TTC549 (cell line): ENCODE results near the gene IL36B.

ENCODE experiments used
- FAIRE-seq: peaks from 2 replicates; lab custom pipeline; 2012; peaks lifted over from hg19 to GRCh38; lab: Jason Lieb, UNC

IL36B gene

DNA sequence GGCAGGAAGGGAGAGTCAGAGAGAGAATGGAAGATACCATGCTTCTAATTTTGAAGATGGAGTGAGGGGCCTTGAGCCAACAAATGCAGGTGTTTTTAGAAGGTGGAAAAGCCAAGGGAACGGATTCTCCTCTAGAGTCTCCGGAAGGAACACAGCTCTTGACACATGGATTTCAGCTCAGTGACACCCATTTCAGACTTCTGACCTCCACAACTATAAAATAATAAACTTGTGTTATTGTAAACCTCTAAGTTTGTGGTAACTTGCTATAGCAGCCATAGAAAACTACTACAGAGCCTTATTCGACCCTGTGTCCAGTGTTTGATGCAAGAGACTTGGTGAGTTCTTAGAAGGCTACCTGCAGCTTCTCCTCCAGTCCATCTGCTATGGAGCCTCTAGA, 22.9 kb upstream of the IL36B start:
- FAIRE-seq, result no peak

DNA sequence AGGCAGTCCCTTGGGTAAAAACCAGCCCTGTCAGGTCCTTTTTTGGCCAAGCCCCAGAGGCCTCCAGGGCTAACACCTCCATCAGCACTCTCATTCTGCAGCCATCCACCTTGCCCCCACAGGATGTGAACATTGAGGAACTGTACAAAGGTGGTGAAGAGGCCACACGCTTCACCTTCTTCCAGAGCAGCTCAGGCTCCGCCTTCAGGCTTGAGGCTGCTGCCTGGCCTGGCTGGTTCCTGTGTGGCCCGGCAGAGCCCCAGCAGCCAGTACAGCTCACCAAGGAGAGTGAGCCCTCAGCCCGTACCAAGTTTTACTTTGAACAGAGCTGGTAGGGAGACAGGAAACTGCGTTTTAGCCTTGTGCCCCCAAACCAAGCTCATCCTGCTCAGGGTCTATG, 22.4 kb upstream of the IL36B start:
- FAIRE-seq, result no peak

DNA sequence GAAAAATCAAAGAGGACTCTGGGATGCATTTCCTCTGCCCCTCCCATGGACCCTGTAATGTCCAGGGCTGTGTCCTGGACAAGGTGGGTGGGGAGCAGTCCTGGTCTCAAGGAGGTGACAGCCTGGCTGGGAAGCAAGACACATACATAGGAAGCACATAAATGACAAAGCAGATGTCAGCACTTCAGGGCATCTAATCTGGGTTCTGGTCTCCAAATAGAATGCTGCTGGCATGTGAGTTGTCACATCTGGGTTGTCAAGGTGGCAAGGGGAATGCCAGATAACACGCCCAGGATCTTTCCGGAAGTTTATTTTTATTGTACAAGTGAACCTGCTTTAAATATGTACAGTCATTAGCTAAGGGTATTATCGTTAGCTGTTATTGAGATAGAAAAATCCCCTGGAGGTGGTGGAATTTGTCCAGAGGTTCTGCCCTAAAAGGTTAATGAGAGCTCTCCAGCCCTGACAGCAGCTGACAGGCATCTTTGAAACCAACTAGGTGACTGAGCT, 20.7 kb upstream of the IL36B start:
- no peak for FAIRE-seq

DNA sequence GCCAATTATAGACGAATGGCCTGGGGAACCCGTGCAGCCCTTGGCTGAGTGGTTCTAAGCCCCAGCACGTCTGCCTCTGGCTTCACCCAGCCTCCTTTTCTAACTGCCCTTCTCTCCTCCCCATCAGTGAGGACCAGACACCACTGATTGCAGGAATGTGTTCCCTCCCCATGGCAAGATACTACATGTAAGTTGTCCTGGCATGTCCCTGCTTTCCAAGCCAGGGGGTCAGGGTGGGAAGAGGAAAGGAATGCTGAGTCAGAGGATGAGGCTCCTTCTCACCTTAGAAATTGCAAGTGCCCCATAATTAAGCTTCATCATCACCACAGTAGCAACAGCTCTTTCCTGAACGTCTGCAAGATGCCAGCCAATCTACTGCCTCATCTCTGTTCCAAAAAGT, 19.9 kb upstream of the IL36B start:
- no peak for FAIRE-seq

DNA sequence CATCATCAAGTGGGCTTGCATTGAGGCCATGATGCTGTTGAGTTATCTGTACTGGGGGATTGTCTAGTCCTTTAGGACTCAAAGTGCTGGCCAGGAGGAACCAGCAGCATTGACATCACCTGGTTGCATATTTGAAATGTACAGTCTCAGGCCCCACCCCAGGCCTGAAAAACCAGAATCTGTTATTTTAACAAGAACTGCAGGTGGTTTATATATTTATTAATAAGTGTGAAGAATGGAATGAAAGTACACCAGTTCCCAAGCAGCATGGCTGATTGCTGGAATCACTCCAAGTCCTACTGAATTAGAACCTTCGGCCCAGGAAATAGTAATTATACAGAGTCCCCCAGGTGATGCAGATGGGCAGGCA, 17.9 kb upstream of the IL36B start:
- FAIRE-seq, result no peak

DNA sequence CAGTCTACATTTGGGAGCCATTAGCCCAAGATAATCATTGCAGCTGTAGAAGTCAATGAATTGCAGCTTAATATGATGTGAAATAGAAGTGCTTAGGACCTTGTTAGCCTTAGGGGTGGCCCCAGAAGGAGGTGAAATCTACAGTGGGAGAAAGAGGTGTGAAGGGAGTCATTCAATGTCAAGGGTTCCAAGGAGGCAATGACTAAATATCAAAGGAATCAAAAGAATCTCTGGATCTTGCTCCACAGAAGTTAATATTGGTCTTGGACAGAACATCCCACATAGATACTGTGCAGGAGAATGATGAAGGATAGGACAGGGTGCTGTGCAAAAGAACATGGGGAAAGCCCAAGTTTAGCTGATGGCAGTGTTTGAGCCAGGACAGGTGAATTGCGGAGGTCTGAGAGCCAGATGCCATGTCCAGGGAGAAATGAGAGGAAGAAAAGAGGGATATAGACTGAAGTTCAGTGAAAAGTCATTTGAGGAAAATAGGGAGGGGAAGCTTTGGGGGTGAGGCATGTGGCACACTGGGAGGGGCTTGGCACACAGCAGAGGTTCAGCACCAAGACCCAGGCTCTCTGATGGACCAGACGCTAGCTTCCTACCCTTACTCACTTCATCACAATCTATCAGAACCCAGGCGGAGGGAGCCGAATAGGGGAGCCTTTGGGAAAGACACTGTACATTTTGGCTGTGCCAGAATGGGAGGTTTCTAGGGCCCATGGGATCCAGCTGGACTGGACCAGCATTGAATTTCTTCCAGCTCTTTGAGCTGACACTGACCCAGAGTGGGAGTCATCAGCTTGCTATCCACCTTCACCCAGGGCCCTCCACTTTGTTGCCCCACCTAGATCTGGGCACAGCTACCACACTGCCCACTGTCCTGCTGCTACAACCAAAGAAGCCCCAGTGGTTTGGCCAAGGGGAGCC, 17.3 kb upstream of the IL36B start:
- FAIRE-seq, result no peak

DNA sequence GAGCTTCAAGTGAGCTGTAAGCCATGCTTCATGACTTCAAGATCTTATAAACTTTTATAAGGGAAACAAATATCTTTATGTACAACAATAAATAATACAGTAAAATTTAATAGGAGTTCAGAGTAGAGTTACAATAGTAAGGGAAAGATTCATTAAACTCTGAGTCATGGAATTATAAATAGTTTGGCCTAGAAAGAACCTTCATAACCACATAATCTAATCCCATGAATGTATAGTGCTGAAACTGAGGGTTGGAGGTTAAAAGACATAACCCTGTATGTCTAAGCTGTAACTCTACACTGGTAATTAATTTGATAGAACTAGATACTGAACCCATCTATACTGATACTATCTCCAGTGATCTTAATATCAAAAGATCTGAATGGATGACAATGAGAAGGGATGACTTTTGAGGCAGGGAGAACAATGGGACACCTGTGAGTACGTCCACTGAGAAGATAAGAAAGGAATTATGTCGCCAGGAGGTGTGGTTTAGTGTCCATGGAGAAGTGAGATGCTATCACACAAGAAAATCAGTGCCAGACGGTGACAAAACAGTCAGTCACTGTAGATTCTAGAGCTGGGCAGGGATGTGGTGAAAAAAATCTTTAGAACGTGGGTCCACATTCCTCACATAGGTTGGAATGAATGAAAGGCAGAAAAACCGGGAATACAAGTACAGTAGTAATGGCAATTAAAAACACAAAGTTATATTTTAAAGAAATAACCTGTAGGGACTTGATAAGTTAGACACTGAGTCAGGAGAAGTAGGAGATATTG, 16.2 kb upstream of the IL36B start:
- no peak for FAIRE-seq

DNA sequence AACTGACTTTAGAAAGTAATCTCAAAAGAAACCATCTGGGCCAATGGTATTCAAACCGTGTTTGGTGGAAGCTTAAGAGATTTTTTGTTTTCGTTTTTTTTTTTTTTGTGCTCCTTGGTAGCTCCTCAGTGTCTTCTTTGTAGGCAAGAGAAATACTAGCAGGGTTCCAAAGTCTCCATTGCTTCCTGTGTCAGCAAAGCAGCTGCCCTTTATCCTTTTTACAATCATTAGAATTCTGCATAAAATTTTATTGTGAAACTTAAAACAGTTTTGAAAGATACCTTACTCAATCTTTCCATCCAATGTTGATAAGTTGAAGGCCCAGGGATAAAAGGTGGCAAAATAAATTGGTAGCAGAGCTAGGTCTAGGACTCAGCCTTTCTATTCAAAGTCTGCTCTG, 15.6 kb upstream of the IL36B start:
- no peak for FAIRE-seq

DNA sequence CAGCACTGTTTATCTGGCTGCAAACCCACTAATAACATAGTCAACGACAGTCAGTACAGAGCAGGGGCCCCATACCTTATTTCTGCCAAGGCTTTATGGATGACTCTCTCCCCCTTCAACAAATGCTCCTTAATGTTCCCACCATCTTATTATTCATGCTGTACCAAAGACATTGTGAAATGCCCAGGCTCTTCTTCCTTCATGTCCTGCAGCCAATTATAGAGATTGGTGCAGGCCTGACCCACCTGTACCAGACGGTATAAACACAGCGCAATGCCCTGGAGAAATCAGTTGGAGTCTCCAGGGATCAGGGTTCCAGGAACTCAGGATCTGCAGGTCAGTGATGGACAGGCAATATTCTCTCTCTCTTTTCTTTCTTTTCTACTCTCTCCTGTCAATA, 15.0 kb upstream of the IL36B start, which contains the start of gene IL1F10:
Gene IL1F10, plus strand, starts transcription at position 290 of the 400 bp plus-strand sequence. CDS start 4,769 bp downstream, outside the sequence.
- FAIRE-seq, result no peak

DNA sequence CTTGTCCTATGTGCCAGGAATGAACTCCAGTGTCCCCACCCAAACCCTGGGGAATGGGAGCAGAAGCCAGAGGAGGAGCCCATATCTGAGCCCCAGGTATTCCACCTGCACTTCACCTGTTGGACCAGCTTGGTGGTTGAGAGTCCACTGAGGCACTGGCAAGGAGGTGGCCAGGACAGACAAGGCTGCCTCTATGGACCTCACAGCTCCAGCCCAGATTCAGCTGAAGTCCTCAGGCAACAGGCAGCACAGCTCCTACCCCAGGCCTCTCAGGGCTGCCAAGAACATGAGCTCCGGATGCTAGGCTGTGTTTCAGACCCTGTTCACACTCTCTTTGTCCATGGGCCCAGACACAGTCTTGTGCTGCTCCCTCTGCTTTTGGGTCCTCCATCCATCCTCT, 12.2 kb upstream of the IL36B start:
- no peak for FAIRE-seq

DNA sequence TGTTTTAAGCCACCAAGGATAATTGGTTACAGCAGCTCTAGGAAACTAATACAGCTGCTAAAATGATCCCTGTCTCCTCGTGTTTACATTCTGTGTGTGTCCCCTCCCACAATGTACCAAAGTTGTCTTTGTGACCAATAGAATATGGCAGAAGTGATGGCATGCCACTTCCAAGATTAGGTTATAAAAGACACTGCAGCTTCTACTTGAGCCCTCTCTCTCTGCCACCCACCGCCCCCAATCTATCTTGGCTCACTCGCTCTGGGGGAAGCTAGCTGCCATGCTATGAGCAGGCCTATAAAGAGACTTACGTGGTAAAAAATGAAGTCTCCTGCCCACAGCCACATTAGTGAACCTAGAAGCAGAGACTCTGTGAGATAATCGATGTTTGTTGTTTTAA, 11.6 kb upstream of the IL36B start:
- no peak for FAIRE-seq

DNA sequence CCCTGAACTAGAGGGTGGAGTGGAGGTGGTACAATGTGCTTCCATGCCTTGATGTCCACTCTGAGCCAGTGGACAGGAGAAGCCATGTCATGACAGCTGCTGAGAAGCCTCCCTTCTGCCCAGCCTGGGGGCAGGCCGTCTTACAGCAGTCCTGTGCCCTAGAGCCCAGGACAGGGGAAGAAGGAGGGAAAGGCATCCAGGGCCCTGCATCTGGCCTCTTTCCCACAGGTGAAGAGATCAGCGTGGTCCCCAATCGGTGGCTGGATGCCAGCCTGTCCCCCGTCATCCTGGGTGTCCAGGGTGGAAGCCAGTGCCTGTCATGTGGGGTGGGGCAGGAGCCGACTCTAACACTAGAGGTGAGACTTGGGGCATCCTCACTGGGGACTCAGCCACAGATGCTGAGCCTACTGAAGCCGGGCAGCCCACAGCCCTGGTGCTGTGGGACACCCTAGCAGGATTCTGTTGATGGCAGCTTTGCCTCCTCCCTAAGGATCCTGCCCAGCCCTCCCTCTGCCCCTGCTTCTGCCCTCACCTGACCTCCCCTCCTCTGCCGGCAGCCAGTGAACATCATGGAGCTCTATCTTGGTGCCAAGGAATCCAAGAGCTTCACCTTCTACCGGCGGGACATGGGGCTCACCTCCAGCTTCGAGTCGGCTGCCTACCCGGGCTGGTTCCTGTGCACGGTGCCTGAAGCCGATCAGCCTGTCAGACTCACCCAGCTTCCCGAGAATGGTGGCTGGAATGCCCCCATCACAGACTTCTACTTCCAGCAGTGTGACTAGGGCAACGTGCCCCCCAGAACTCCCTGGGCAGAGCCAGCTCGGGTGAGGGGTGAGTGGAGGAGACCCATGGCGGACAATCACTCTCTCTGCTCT, 9.5 kb upstream of the IL36B start:
- no peak for FAIRE-seq

DNA sequence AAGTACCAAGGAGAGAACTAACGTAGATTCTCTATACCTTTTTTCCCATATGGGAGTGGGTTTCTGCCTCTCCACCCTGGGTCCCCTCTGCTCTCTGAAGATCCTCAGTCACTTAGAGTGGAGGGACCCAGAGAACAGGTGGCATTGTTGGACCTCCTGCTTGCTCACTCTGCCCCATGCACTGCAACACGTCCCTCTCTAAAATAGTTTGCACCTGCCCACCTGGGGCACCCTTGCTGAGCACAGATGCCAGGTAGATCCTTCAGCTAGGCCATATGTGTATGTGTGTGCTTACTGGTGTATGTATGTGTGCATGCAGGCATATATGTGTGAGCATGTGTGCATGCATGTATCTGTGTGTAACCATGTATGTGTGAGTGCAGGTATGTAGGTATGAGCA, 8.6 kb upstream of the IL36B start:
- FAIRE-seq, result no peak

DNA sequence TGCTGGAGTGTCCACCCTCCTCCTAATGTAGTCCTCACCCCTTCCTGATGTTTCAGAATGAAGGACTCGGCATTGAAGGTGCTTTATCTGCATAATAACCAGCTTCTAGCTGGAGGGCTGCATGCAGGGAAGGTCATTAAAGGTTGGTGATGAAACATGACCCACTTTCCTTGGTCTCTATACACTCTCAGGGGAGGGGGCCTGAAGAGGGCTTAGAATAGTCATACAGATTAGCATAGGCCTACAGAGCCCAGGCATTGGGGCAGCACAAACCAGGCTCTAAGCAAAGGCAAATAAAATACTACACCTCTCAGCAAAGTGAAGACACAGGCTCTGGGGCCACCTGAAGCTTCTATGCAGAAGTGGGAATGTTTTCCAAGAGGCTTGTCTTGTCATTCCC, 8.1 kb upstream of the IL36B start:
- FAIRE-seq, result no peak

DNA sequence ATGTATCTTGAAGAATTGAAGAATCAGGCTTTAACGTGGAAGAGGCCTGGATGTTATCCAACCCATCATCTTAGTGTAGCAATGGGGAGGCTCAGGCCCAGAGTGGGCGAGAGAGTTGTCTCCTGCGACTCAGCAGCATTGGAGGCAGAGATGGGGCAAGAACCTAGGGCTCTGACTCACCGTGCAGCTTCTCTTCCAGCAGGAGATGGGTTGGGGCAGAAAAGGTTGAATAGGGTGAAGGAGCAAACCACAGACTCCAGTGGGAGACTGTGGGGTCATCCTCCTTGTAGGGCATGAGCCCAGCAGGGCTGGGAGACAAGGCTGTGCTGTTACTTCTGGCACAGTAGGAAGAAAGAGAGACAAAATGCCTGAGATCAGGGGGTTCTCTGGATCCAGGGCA, 7.7 kb upstream of the IL36B start:
- no peak for FAIRE-seq

DNA sequence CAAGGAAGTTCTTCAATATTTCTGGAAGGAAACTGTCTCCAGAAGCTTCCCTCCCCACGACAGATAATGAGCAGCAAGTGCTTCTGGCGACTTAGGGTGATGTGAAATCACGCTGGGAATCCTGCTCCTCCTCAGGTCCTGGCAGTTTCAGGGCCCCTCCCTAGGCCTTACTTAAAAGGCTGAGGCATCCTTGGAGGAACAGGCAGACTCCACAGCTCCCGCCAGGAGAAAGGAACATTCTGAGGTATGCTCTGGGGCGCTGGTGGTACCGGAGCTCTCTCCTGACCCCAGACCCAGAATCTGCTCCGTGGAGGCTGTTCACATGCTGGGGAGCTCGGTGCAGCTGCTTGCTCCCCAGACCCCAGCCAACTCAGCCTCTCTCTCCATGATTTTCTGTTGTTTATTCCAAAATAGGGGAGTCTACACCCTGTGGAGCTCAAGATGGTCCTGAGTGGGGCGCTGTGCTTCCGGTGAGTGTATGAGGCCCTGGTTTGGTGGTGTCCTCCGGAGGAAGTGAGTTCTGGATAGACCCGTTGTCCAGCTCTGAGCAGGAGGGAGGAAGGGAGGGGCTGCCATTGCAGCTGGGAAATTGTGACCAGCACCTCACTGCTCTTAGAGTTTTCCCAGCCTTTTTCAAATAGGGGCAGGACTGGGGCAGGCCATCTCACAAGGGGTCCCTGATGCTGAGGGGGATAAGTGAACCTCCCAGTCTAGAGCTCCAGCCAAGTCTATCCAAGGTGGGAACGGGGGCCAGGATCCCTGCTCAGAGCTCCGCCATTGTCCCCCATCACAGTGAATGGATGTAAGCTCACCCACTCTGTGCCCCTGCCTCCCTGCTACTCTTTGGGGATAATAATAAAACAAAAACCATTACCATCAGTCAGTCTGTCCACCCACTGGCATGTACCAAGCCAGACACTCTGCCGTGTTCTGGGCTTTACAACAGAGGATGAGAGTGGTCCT, 6.6 kb upstream of the IL36B start, which contains the start of gene IL36RN:
Gene IL36RN, plus strand, starts transcription at position 201 of the 963 bp plus-strand sequence. Its CDS starts 241 bp downstream, at position 442.
- no peak for FAIRE-seq

DNA sequence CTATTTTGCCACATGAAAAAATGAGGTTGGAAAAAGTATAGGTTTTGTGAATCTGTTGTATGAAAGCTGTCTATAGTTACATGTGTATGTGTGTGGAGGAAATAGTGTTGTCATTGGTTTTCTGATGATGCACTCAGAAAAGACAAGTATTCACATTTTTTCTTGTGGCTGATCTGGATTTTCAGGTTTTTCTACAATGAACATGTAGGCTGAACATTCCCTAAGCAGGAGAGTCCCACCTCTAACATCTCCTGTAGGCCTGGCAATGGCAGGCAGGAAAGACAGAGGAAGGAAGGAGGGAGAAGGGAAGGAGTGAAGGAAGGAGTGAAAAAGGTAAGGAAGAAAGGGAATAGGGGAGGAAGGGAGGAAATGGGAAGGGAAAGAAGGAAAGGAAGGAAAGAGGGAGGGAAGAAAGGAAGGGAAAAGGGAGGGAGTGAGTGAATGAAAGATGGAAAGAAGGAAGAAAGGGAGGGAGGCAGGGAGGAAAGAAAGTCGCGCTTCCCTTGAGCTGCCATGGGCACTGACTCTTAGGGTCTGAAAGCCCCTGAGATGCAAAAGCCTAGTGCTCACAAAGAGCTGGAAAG, 5.8 kb upstream of the IL36B start:
- FAIRE-seq, result no peak

DNA sequence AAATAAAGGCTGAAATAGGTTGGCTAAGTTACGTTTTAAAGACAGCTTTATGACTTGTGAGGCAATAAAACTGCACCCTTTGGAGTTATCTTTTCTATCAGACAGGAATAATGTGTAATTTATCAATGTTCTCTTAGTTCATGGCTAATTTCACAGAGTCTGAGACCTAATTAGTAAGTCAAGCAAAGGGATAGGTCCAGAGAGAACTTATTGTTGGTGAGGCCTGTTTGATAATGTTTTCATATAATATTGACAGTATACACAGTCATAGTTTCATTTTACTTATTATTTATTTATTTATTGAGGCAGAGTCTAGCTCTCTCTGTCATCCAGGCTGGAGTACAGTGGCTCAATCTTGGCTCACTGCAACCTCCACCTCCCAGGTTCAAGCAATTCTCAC, 4.5 kb upstream of the IL36B start:
- no peak for FAIRE-seq

DNA sequence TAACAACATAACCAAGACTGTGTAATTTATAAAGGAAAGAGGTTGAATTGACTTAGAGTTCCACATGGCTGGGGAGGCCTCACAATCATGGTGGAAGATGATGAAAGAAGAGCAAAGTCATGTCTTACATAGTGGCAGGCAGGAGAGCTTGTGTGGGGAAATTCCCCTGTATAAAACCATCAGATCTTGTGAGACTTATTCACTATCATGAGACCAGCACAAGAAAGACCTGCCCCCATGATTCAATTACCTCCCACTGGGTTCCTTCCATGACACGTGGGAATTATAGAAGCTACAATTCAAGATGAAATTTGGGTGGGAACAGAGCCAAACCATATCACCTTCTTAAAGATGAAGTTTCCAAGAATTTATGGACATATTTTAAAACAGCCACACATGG, 3.9 kb upstream of the IL36B start:
- no peak for FAIRE-seq

DNA sequence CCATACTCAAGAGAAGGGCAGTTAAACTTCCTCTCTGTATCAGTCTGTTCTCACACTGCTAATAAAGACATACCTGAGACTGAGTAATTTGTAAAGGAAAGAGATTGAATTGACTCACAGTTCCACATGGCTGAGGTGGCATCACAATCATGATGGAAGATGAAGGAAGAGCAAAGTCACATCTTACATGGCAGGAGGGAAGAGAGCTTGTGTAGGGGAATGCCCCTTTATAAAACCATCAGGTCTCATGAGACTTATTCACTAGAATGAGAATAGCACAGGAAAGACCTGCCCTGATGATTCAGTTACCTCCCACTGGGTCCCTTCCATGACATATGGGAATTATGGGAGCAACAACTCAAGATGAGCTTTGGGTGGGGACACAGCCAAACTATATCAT, 1.4 kb upstream of the IL36B start:
- no peak for FAIRE-seq

DNA sequence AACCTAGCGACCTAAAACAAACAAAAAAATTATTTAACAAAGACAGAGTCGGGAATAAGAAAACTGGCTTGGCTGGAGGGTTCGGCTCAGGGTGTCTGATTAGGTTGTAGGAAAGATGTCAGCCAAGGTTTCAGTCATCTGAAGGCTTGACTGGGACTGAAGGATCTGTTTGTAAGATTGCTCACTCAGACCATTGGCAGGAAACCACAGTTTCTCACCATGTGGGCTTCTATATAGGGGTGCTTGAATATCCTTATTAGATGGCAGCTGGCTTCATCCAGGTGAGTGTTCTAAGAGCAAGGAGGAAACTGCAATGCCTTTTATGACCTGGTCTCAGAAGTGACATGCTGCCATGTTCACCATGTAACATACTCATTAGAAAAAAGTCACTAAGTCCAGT, 999 bp upstream of the IL36B start:
- no peak for FAIRE-seq
